SU-DHL-6 (cell line): ENCODE data around the gene PRKCE.

Source experiments
- H2AFZ ChIP-seq: fragments of 200-600 bp; sonication (generic); 2 replicates; pipeline ENCODE4 v1.6.1; 2014; ENCODE audit warnings: low read depth, mild to moderate bottlenecking, moderate library complexity, mixed read lengths, antibody characterized with exemption, low read length; ENCODE audit not compliant: severe bottlenecking
- H3F3A ChIP-seq: fragments of 200-600 bp; shearing (Covaris generic); 2 replicates; pipeline ENCODE4 v1.6.0; 2016; ENCODE audit warnings: antibody characterized with exemption, mild to moderate bottlenecking; ENCODE audit not compliant: insufficient read depth
- H3K27ac ChIP-seq: fragments of 200-600 bp; sonication (generic); 2 replicates; pipeline ENCODE4 v1.5.1; 2016; ENCODE audit warnings: low read depth, mild to moderate bottlenecking, low read length, moderate library complexity, mixed read lengths
- H3K27me3 ChIP-seq: fragments of 200-600 bp; sonication (generic), shearing (Covaris generic); 2 replicates; pipeline ENCODE4 v1.6.0; 2014; ENCODE audit warnings: mild to moderate bottlenecking, low read length
- H3K36me3 ChIP-seq: fragments of 200-600 bp; sonication (generic); 2 replicates; pipeline ENCODE4 v1.6.1; 2014; ENCODE audit warnings: mild to moderate bottlenecking, low read length, mixed read lengths
- H3K4me2 ChIP-seq: fragments of 300-600, 200-600 bp; shearing (Covaris generic), sonication (generic); 2 replicates; pipeline ENCODE4 v1.6.0; 2014; ENCODE audit warnings: low read length, low read depth, mild to moderate bottlenecking; ENCODE audit not compliant: poor library complexity, severe bottlenecking
- H3K4me3 ChIP-seq: fragments of 200-600 bp; sonication (generic); 2 replicates; pipeline ENCODE4 v1.5.1; 2014; ENCODE audit warnings: antibody characterized with exemption, low read length, mild to moderate bottlenecking, mixed read lengths; ENCODE audit not compliant: insufficient read depth, poor library complexity, severe bottlenecking
- H3K79me2 ChIP-seq: fragments of 200-600 bp; sonication (generic); 2 replicates; pipeline ENCODE4 v1.6.1; 2014; ENCODE audit warnings: mild to moderate bottlenecking, low read length, moderate library complexity; ENCODE audit not compliant: insufficient read depth
- H3K9ac ChIP-seq: fragments of 200-600 bp; sonication (generic); 2 replicates; pipeline ENCODE4 v1.7.0; 2014; ENCODE audit warnings: mild to moderate bottlenecking, low read length
- H3K9me2 ChIP-seq: fragments of 200-600 bp; sonication (generic); replicated peaks from 2 replicates; pipeline ENCODE4 v1.6.1; 2014; ENCODE audit warnings: low read length; ENCODE audit not compliant: insufficient read depth
- H3K9me3 ChIP-seq: fragments of 200-600 bp; sonication (generic); 2 replicates; pipeline ENCODE4 v1.6.1; 2014; ENCODE audit warnings: low read length, mixed read lengths; ENCODE audit not compliant: insufficient read depth
- H4K20me1 ChIP-seq: fragments of 200-600 bp; sonication (generic); 2 replicates; pipeline ENCODE4 v1.6.1; 2014; ENCODE audit warnings: low read depth, mild to moderate bottlenecking, antibody characterized with exemption, low read length, moderate library complexity, mixed read lengths
- CTCF ChIP-seq: fragments of 200-600 bp; sonication (generic); IDR thresholded peaks from one replicate; pipeline ENCODE4 v1.5.1; 2017; ENCODE audit warnings: antibody characterized with exemption, mild to moderate bottlenecking, low read length, moderate library complexity; ENCODE audit not compliant: insufficient read depth, poor library complexity, severe bottlenecking
- EZH2phosphoT487 ChIP-seq: fragments of 200-600 bp; sonication (generic), shearing (Covaris generic); conservative IDR thresholded peaks from 2 replicates; pipeline ENCODE4 v1.6.1; 2018; ENCODE audit warnings: mild to moderate bottlenecking, antibody characterized with exemption, low read length, moderate library complexity, mixed read lengths

PRKCE gene

GRCh38 chr2:45614330-45614729 lies 37.1 kb upstream of the PRKCE start:
- Histone ChIP-seq H3K9me3 (no peaks in the 10 kb centered on the region), H2AFZ (no peak overlapping the region), H3K27me3 (no peaks in the 10 kb centered on the region), H3K4me2 (no peak overlapping the region), H4K20me1 (no peaks in the 10 kb centered on the region), H3K9ac (no peak overlapping the region), H3K79me2 (peaks cover 12% of the 10 kb centered on the region), H3K27ac (no peak overlapping the region), H3K36me3 (no peaks in the 10 kb centered on the region), H3K4me3 (no peak overlapping the region), H3K9me2 (no peaks in the 10 kb centered on the region), H3F3A (peaks cover 13% of the 10 kb centered on the region)
- TF ChIP-seq EZH2phosphoT487 (no peak), CTCF (no peak)

- no peaks in the 10 kb centered on the region for H3K27me3 ChIP-seq
- no peaks in the 10 kb centered on the region for H4K20me1 ChIP-seq
- no peak overlapping the region for H3K4me2 ChIP-seq
- H3K36me3 ChIP-seq: no peaks in the 10 kb centered on the region
- no peak overlapping the region for H3K4me3 ChIP-seq
- H3K9me3 ChIP-seq: no peaks in the 10 kb centered on the region
- H3F3A ChIP-seq: peaks cover 13% of the 10 kb centered on the region
- no peak overlapping the region for H2AFZ ChIP-seq
- peaks cover 6% of the 10 kb centered on the region for H3K79me2 ChIP-seq
- TF ChIP-seq EZH2phosphoT487 (no peak), CTCF (no peak)
- no peak overlapping the region for H3K27ac ChIP-seq
- no peak overlapping the region for H3K9ac ChIP-seq
- no peaks in the 10 kb centered on the region for H3K9me2 ChIP-seq
Measured at GRCh38 chr2:45614871-45615415, 36.5 kb upstream of the PRKCE start.

GRCh38 chr2:45616658-45617411 lies 34.6 kb upstream of the PRKCE start:
- 0 out of 2 replicates have a peak, but pooled peaks cover 7% of the 10 kb centered on the region for H3F3A ChIP-seq
- no peak overlapping the region for H2AFZ ChIP-seq
- H3K4me3 ChIP-seq: no peak overlapping the region
- no peaks in the 10 kb centered on the region for H3K36me3 ChIP-seq
- H3K9me3 ChIP-seq: no peaks in the 10 kb centered on the region
- H3K9me2 ChIP-seq: no peaks in the 10 kb centered on the region
- no peak overlapping the region for H3K9ac ChIP-seq
- H4K20me1 ChIP-seq: no peaks in the 10 kb centered on the region
- no peak overlapping the region for H3K4me2 ChIP-seq
- H3K27ac ChIP-seq: no peak overlapping the region
- TF ChIP-seq EZH2phosphoT487 (no peak), CTCF (no peak)
- no peaks in the 10 kb centered on the region for H3K79me2 ChIP-seq
- no peaks in the 10 kb centered on the region for H3K27me3 ChIP-seq
